ENCODE results near the gene AIMP1. TPM values are rescaled to one million over a fixed set of nuclear protein-coding genes. Genes with fewer than 3 reads are reported as not detected.

AIMP1 gene
- total RNA-seq, 3 donors from 2014 or later: 42.6 to 51.9 (median 46.9) TPM

- Histone ChIP-seq H3K4me3 (no peak overlapping the region), H3K4me1 (ENCODE audit: low read depth) (no peaks in the 10 kb centered on the region), H3K36me3 (ENCODE audit: low read depth) (no peaks in the 10 kb centered on the region), H3K9me3 (no peaks in the 10 kb centered on the region)
- ATAC-seq (peak; percentile 58), DNase-seq (peak in 1 of 3 donors; percentile 71)
- peak; percentile 11 for TF ChIP-seq CTCF (IDR thresholded peaks at IDR 0.05)
- intact Hi-C loops (cut with DNase I, micrococcal nuclease): loop anchor here in 1 of 2 donors (5.0 kb wide), 1 partner anchor 438 kb away; no protein-coding TSS in a partner anchor
These were observed 53.2 kb downstream of the AIMP1 start for GRCh38 chr4:106369456-106370060.

GRCh38 chr4:106370214-106370613, 53.9 kb downstream of the AIMP1 start:
- Histone ChIP-seq H3K4me1 (ENCODE audit: low read depth) (no peaks in the 10 kb centered on the region), H3K4me3 (no peak overlapping the region), H3K9me3 (no peaks in the 10 kb centered on the region), H3K36me3 (ENCODE audit: low read depth) (no peaks in the 10 kb centered on the region)
- intact Hi-C loops (cut with DNase I, micrococcal nuclease): no loop called here
- TF ChIP-seq CTCF (IDR thresholded peaks at IDR 0.05): no peak
- ATAC-seq: no peak
- no peak for DNase-seq

GRCh38 chr4:106371161-106371560, 54.8 kb downstream of the AIMP1 start:
- no peak for TF ChIP-seq CTCF (IDR thresholded peaks at IDR 0.05)
- intact Hi-C loops (cut with DNase I, micrococcal nuclease): no loop called here
- no peak for ATAC-seq

GRCh38 chr4:106373026-106373425, 56.7 kb downstream of the AIMP1 start:
- DNase-seq: no peak
- Histone ChIP-seq H3K4me3 (no peak overlapping the region), H3K4me1 (ENCODE audit: low read depth) (no peaks in the 10 kb centered on the region), H3K9me3 (no peaks in the 10 kb centered on the region), H3K36me3 (ENCODE audit: low read depth) (no peaks in the 10 kb centered on the region)
- intact Hi-C loops (cut with DNase I, micrococcal nuclease): no loop called here
- TF ChIP-seq CTCF (IDR thresholded peaks at IDR 0.05): no peak
- ATAC-seq: no peak

More at GRCh38 chr4:106371161-106371560, 54.8 kb downstream of the AIMP1 start:
- Histone ChIP-seq H3K4me1 (ENCODE audit: low read depth) (no peaks in the 10 kb centered on the region), H3K4me3 (no peak overlapping the region), H3K9me3 (no peaks in the 10 kb centered on the region), H3K36me3 (ENCODE audit: low read depth) (no peaks in the 10 kb centered on the region)
- no peak for DNase-seq

- Histone ChIP-seq H3K9me3 (no peaks in the 10 kb centered on the region), H3K4me3 (no peak overlapping the region), H3K4me1 (ENCODE audit: low read depth) (no peaks in the 10 kb centered on the region), H3K36me3 (ENCODE audit: low read depth) (no peaks in the 10 kb centered on the region)
- intact Hi-C loops (cut with DNase I, micrococcal nuclease): no loop called here
- DNase-seq (no peak), ATAC-seq (no peak)
- no peak for TF ChIP-seq CTCF (IDR thresholded peaks at IDR 0.05)
These were observed 63.8 kb downstream of the AIMP1 start for GRCh38 chr4:106380179-106380578.

GRCh38 chr4:106384878-106385277, 68.5 kb downstream of the AIMP1 start:
- no peaks in the 10 kb centered on the region for H3K9me3 ChIP-seq
- no peaks in the 10 kb centered on the region for H3K36me3 ChIP-seq (ENCODE audit: low read depth)
- no peaks in the 10 kb centered on the region for H3K4me1 ChIP-seq (ENCODE audit: low read depth)
- H3K4me3 ChIP-seq: no peak overlapping the region
- DNase-seq (no peak), ATAC-seq (no peak)
- intact Hi-C loops (cut with DNase I, micrococcal nuclease): no loop called here
- no peak for TF ChIP-seq CTCF (IDR thresholded peaks at IDR 0.05)

All from mucosa of descending colon (tissue), 3 donors.